HG02763 (cell line): ENCODE data around the gene CASZ1.

Source experiments
- ATAC-seq: cut with Tn5 transposase; IDR thresholded peaks from one replicate; pipeline ENCODE4 v1.9.1; 2021; ENCODE audit warnings: mild to moderate bottlenecking, moderate library complexity; ENCODE audit not compliant: unreplicated experiment

CASZ1 gene

GRCh38 chr1:10796029-10796944 lies at the start of gene CASZ1:
Gene CASZ1, minus strand, starts transcription at chr1:10796646. Its CDS starts 102,757 bp downstream, at chr1:10693889.
- no peak for ATAC-seq

- no peak for ATAC-seq
Measured at GRCh38 chr1:10843697-10844096, 47.3 kb upstream of the CASZ1 start.

- no peak for ATAC-seq
Measured at GRCh38 chr1:10841118-10841517, 44.7 kb upstream of the CASZ1 start.

GRCh38 chr1:10839188-10839770 lies 42.8 kb upstream of the CASZ1 start:
- no peak for ATAC-seq

- no peak for ATAC-seq
Measured at GRCh38 chr1:10838541-10838940, 42.1 kb upstream of the CASZ1 start.

GRCh38 chr1:10836726-10837125 lies 40.3 kb upstream of the CASZ1 start:
- ATAC-seq = no peak

GRCh38 chr1:10835822-10836421 lies 39.5 kb upstream of the CASZ1 start:
- no peak for ATAC-seq

- no peak for ATAC-seq
Measured at GRCh38 chr1:10835421-10835820, 39.0 kb upstream of the CASZ1 start.

GRCh38 chr1:10834770-10835412 lies 38.4 kb upstream of the CASZ1 start:
- no peak for ATAC-seq

- ATAC-seq = no peak
Measured at GRCh38 chr1:10833630-10834557, 37.4 kb upstream of the CASZ1 start.

GRCh38 chr1:10832703-10833102 lies 36.3 kb upstream of the CASZ1 start:
- ATAC-seq = no peak

- ATAC-seq = no peak
Measured at GRCh38 chr1:10830961-10831668, 34.7 kb upstream of the CASZ1 start.

- no peak for ATAC-seq
Measured at GRCh38 chr1:10829965-10830515, 33.6 kb upstream of the CASZ1 start.

- no peak for ATAC-seq
Measured at GRCh38 chr1:10829067-10829818, 32.8 kb upstream of the CASZ1 start.

- ATAC-seq = no peak
Measured at GRCh38 chr1:10827377-10828333, 31.2 kb upstream of the CASZ1 start.

- ATAC-seq = no peak
Measured at GRCh38 chr1:10825592-10825991, 29.1 kb upstream of the CASZ1 start.

- no peak for ATAC-seq
Measured at GRCh38 chr1:10824821-10825540, 28.5 kb upstream of the CASZ1 start.
